CD1c-positive myeloid dendritic cell (primary cell): ENCODE results near the gene TNFRSF25.
"Not testable (repeated sequence)": the region's sequence is repeated elsewhere in the genome, so short reads cannot be mapped to it uniquely, and the experiment has no call there.

Experiments
- DNase-seq: peaks from one replicate; pipeline ENCODE4 v3.0.0-alpha.2; 2016; ENCODE audit errors: extremely low spot score

TNFRSF25 gene

DNA sequence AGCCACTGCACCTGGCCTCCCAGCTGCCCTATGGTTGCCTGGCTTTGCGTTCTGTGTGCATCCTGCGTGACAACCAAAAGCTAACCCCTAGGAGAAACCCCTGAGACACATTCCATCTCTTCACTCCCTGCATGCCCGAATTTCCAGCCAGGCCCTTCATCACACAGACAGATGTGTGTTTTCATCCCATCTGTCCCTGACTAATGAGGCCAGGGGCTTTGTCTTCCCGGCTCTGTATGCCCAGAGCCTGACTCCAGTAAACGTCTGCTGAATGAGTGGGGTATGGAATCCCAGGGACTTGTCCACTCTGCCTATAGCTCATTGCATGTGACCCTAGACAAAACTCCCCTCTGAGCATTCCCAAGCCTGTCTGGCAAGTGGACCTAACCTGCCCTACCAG lies 31.8 kb downstream of the TNFRSF25 start:
- DNase-seq: no peak

- not testable (repeated sequence) for DNase-seq
Observed at GRCh38 chr1:6431645-6432579, 34.1 kb downstream of the TNFRSF25 start.

GRCh38 chr1:6429660-6430411 lies 36.1 kb downstream of the TNFRSF25 start:
- peak; percentile 72 for DNase-seq

- DNase-seq: not testable (repeated sequence)
Observed at GRCh38 chr1:6428453-6428852, 37.5 kb downstream of the TNFRSF25 start.

GRCh38 chr1:6427441-6428390 lies 38.3 kb downstream of the TNFRSF25 start:
- DNase-seq: no peak

DNA sequence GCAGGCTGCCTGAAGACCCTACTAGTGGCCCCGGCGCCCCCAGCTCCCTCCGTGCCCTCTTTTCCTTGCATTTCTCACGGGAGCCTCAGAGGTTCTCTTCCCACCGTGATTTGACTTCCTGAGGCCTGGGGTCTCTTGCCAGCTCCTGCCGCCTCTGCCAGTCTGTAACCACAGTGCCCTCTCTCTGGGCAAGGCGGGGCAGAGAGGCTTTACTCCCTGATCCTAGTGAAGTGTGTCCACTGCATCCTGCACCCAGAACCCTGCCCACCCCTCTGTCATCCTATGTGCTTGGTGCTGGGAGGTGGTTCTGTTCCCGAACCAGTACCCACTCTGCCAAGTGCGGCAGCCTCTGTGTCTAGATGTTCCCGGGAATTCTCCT lies 39.0 kb downstream of the TNFRSF25 start:
- no peak for DNase-seq

DNA sequence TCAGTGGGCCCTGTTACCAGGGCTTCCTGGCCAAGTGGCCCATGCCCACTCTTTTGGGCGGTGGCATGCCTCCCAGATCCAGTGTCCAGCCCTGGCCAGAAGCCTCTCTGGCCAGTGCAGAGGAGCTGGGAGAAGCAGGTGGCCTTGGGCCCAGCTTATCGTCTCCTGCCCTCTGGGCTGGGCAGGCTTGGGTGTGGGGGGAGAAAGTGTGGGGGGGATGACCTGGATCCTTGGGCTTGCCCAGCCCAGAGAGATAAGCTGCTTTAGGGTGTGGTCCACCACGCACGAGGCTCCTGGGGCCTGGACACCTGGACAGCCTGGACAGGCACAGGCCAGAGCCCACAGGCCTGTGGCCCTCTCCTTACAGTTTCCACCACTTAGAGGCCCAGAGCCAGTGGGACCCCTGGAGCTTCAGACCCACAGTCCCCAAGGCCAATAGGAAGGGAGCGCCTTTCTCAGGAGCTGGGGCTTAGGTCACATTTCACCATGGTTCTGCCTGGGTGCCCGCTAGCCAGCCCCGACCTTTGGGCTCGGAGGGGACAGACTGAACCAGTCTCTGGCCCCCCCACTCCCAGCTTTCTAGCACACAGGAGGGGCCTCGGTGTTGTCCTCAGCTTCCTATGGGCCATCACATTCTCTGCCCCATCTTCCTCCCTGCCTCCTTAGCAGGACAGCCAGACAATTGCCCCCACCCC lies 39.5 kb downstream of the TNFRSF25 start:
- no peak for DNase-seq

- no peak for DNase-seq
Observed at GRCh38 chr1:6425658-6426057, 40.3 kb downstream of the TNFRSF25 start.

- DNase-seq: no peak
Observed at GRCh38 chr1:6424619-6425593, 41.1 kb downstream of the TNFRSF25 start, which contains the start of gene ESPN. ESPN (plus strand) TSS chr1:6424776; CDS start chr1:6424956, 180 bp downstream.

DNA sequence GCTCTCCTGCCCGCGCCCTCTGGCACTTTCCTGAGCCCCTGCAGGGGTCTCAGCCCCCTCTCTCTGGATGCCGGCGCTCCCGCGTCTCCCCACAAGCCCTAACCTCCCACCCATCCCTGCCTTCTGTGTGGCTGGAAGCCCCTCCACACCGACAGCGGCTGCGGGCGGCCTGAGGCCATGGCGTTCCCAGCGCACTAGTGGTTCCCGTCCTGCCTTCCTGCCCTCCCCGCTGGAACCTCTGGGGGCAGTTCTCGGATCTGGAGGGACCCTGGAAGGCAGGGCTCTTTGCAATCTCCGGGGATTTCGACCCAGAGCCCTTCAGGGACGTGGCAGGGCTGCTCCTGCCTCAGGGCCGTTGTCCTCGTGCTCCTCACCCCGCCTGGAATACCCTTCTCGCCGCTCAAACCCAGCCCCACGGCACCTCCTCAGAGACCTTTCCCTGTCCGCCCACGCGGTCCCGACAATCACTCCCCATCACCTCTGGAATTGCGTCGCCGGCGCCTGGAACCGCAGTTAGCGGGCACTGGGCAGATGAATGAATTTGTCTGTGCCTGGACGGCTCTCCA lies 41.9 kb downstream of the TNFRSF25 start:
- DNase-seq: no peak

- peak; percentile 55 for DNase-seq
Observed at GRCh38 chr1:6423321-6423999, 42.5 kb downstream of the TNFRSF25 start.

- no peak for DNase-seq
Observed at GRCh38 chr1:6421266-6421665, 44.7 kb downstream of the TNFRSF25 start.

DNA sequence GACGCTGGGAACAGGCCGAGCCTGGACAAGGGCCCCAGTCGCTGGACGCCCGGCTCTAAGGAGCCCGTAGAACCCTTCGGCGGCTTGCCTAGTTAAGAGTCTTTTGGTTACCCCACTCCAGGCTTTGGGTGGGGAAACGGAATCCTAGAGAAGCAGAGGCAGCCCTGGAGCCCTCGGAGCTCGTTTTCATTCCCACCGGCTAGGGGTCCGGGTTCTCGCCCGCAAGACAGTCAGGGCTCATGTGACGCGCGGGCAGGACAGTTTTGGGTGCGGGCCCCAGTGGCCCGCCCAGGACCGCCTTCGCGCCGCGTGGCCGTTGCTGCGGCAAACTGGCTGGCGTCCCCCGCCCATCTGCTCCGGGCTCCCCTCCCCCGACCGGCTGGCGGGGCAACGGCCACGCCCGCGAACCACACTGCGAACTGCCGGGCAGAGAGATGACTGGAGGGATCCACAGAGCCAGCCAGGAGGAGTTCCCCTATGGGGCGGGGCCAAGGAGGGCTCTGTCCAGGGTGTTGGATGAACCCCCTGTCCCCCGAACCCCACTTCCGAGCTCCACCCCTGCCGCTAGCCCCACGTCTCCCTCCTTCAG lies 45.4 kb downstream of the TNFRSF25 start:
- DNase-seq: no peak

DNA sequence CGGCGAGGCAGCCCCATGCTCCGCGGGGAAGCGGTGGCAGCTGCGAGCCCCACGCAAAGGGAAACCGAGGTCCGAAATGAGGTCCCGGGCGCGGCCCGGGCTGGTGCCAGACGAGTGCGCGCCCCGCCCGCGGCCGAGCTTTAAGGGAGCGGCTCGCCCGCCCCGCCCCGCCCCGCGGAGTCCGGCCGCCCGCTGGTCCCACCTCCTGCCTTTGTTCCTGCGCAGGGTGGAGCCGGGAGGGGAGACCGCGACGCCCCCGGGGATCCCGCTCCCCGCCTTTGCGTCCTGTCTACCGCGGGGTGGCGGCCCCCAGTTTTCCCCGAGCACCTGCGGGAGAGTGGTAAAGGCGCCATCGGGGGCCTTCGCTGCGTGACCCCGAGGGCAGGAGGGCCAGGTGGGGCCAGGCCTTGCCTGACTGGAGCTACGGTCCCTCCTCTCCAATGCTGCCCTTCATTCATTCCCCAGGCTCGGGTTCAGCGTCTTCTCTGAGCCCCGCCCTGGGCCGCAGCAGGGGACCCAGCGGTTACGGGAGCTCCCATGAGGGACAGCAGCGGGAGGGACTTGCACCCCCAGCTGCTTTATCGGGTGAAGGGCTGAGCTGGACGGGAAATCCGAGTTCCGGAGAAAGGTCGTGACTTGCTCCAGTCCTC lies 46.0 kb downstream of the TNFRSF25 start, which contains the start of gene HES2:
HES2 (minus strand) TSS at position 116 of the 650 bp plus-strand sequence; CDS start at position 17, 99 bp downstream.
- no peak for DNase-seq

- no peak for DNase-seq
Observed at GRCh38 chr1:6419397-6419803, 46.6 kb downstream of the TNFRSF25 start.

DNA sequence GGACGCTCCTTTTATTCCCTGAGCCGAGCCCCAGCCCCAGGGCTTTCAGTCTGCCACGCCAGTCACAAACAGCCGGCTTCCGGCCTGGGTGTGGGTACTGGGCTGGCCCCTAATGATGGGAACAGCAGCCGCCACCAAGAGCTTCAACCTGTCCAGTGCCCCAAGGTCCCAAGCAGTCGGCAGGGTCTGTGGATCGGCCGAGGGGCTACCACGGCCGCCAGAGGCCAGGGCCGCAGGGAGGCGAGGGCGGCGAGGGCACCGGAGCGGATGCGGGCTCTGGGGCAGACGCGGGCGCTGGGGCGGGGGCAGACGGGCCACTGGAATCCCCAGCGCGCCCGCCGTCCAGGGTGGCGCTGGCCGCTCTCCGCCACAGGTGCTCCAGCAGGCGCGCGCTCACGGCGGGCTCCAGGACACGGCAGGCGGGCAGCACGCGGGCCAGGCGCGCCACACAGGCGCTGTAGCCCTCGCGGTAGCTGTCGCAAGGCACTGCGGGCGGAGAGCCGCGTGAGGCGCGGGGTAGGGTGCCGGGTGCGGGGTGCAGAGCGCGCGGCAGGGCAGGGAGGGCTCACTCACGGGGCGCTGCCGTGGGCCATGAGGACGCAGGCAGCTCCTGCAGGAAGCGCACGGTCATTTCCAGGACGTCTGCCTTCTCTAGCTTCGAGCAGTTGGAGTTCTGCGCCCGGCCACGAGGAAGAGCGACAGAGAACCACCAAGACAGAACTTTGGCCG lies 47.1 kb downstream of the TNFRSF25 start:
- DNase-seq: no peak
